Spleen (tissue), 11 donors: ENCODE measurements around the gene RBM7. TPM values are rescaled to one million over a fixed set of nuclear protein-coding genes. Genes with fewer than 3 reads are reported as not detected.

Source experiments
- DNase-seq: peaks from one replicate; pipeline ENCODE4 v3.0.0-alpha.2; 2020
- H3K27ac ChIP-seq, 8 donors: fragments of 200-600 bp; sonication (generic) in 7 of 8; 1 replicate in 4 of 8; 2 replicates in 4 of 8; pipeline versions ENCODE4 v1.5.0 to v1.8.0; 2016 to 2021; ENCODE audit warnings: inconsistent platforms in 4 of 8, mild to moderate bottlenecking in 4 of 8, moderate library complexity in 1 of 8
- H3K27me3 ChIP-seq, 7 donors: fragments of 200-600 bp; sonication (generic) in 6 of 7; replicated peaks in 1 of 7; 1 replicate in 4 of 7; 2 replicates in 3 of 7; pipeline versions ENCODE4 v1.5.0 to v1.8.0; 2016 to 2021; ENCODE audit warnings: inconsistent platforms in 3 of 7, mild to moderate bottlenecking in 1 of 7
- H3K36me3 ChIP-seq, 6 donors: fragments of 200-600 bp; sonication (generic) in 5 of 6; 1 replicate in 4 of 6; 2 replicates in 2 of 6; pipeline versions ENCODE4 v1.5.0 to v1.8.0; 2016 to 2021; ENCODE audit warnings: inconsistent platforms in 2 of 6
- H3K4me1 ChIP-seq, 6 donors: fragments of 200-600 bp; sonication (generic) in 5 of 6; 1 replicate in 3 of 6; 2 replicates in 3 of 6; pipeline versions ENCODE4 v1.5.0 to v1.8.0; 2016 to 2021; ENCODE audit warnings: inconsistent platforms in 3 of 6
- H3K4me3 ChIP-seq, 8 donors: fragments of 200-600 bp; sonication (generic) in 7 of 8; 1 replicate in 4 of 8; 2 replicates in 4 of 8; pipeline versions ENCODE4 v1.5.0 to v1.8.0; 2016 to 2021; ENCODE audit warnings: inconsistent platforms in 4 of 8, mild to moderate bottlenecking in 4 of 8, moderate library complexity in 2 of 8
- H3K9me3 ChIP-seq, 8 donors: fragments of 200-600 bp; sonication (generic) in 7 of 8; 1 replicate in 4 of 8; 2 replicates in 4 of 8; pipeline versions ENCODE4 v1.5.0 to v1.8.0; 2016 to 2021; ENCODE audit warnings: inconsistent platforms in 4 of 8
- POLR2A ChIP-seq, 3 donors: fragments of 450-650 bp; IDR thresholded peaks; one replicate each; pipeline ENCODE4 v1.5.1; 2017; ENCODE audit warnings: antibody characterized with exemption in 3 of 3, mild to moderate bottlenecking in 1 of 3
- POLR2AphosphoS5 ChIP-seq, 3 donors: sonication (generic); formaldehyde crosslinking; IDR thresholded peaks; one replicate each; pipeline ENCODE4 v1.5.1; 2017; ENCODE audit warnings: antibody characterized with exemption in 3 of 3
- WGBS, 5 donors: extraction: QIAGEN DNeasy Blood & Tissue Kit in 3 of 5; methylation state at CpG; one replicate each; pipeline versions ENCODE4 v1.1.5 to v1.1.7; 2013 to 2018; 5-methylcytosine and 5-hydroxymethylcytosine counted together
- intact Hi-C: fragments of 100-400 bp; cut with DNase I; formaldehyde crosslinking; loops from one replicate; pipeline ENCODE4 v1.15.0; 2023; ENCODE audit warnings: low total_unique reads
- polyA plus RNA-seq, 3 donors: library from polyadenylated mRNA; stranded (reverse); fragments of 200-250 nt; gene quantifications; one replicate each; pipeline ENCODE4 v1.2.1, GENCODE V29; 2013
- total RNA-seq, 7 donors: library from RNA; depleted of rRNA in 3 of 7; stranded (reverse); fragments of >200 nt in 3 of 7; fragmentation: NEBNext Ultra II Directional in 4 of 7; extraction: Animal tissue kit (Norgen Biotek cat#: 25700) in 4 of 7; gene quantifications; one replicate each; pipeline versions ENCODE4 v1.1.0 to v1.2.1, GENCODE V29; 2016 to 2021
- TF ChIP-seq, protein P1 (sequence below), 11 experiments: fragments of 200-600 bp in 7 of 11; fragments of 450-650 bp in 4 of 11; sonication (generic) in 4 of 11; IDR thresholded peaks in 8 of 11; conservative IDR thresholded peaks in 3 of 11; 1 replicate in 7 of 11; 2 replicates in 4 of 11; pipeline versions ENCODE4 v1.4.0 to v1.8.0; 2016 to 2021; ENCODE audit warnings: antibody characterized with exemption in 11 of 11, inconsistent platforms in 4 of 11, mild to moderate bottlenecking in 1 of 11
- donor health status: healthy with polysubstance abuse.
- donor health status: DM: no; HTN: no; CAD: no; lungs with moderate emphysema.
- donor health status: DM: no; HTN: no; CAD: no.
- donor health status: Bipolar disorder and iron deficiency.
- donor health status: healthy.
- donor health status: DM: no; HTN: no; CAD: no.
- donor health status: DM: yes; HTN: yes; CAD: no.

Gene RBM7
- total and polyA plus RNA-seq, 10 donors: 8.0 to 35.3 (median 23.8) TPM

GRCh38 chr11:114386131-114386530, 14.3 kb upstream of the RBM7 start:
- peaks cover 0 to 7% (median 0%) of the 10 kb centered on the region in 8 donors for H3K9me3 ChIP-seq
- H3K4me3 ChIP-seq: no peak overlapping the region
- TF ChIP-seq, protein P1, sequence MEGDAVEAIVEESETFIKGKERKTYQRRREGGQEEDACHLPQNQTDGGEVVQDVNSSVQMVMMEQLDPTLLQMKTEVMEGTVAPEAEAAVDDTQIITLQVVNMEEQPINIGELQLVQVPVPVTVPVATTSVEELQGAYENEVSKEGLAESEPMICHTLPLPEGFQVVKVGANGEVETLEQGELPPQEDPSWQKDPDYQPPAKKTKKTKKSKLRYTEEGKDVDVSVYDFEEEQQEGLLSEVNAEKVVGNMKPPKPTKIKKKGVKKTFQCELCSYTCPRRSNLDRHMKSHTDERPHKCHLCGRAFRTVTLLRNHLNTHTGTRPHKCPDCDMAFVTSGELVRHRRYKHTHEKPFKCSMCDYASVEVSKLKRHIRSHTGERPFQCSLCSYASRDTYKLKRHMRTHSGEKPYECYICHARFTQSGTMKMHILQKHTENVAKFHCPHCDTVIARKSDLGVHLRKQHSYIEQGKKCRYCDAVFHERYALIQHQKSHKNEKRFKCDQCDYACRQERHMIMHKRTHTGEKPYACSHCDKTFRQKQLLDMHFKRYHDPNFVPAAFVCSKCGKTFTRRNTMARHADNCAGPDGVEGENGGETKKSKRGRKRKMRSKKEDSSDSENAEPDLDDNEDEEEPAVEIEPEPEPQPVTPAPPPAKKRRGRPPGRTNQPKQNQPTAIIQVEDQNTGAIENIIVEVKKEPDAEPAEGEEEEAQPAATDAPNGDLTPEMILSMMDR (IDR thresholded peaks at IDR 0.05 in 8 of 11, conservative IDR thresholded peaks at IDR 0.05 in 3 of 11): no peak
- TF ChIP-seq POLR2AphosphoS5 (IDR thresholded peaks at IDR 0.05) (no peak), POLR2A (IDR thresholded peaks at IDR 0.05) (no peak)
- intact Hi-C loops: no loop called here
- DNase-seq: no peak
- no peaks in the 10 kb centered on the region for H3K36me3 ChIP-seq
- 86 to 89% (median 87%) methylated on average over 2 of the region's 2 CpGs for WGBS, 5 donors
- no peak overlapping the region for H3K27ac ChIP-seq
- peaks cover 0 to 4% (median 0%) of the 10 kb centered on the region in 7 donors for H3K27me3 ChIP-seq
- no peaks in the 10 kb centered on the region for H3K4me1 ChIP-seq

GRCh38 chr11:114386545-114386944, 13.9 kb upstream of the RBM7 start:
- Histone ChIP-seq H3K9me3 (peaks cover 0 to 7% (median 0%) of the 10 kb centered on the region in 8 donors), H3K27ac (no peak overlapping the region), H3K36me3 (no peaks in the 10 kb centered on the region), H3K27me3 (peaks cover 0 to 7% (median 0%) of the 10 kb centered on the region in 7 donors), H3K4me3 (no peak overlapping the region), H3K4me1 (no peaks in the 10 kb centered on the region)
- WGBS, 5 donors: 83 to 95% (median 87%) methylated on average over 1 of the region's 1 CpG
- DNase-seq: no peak
- intact Hi-C loops: no loop called here
- TF ChIP-seq POLR2AphosphoS5 (IDR thresholded peaks at IDR 0.05): no peak

DNA sequence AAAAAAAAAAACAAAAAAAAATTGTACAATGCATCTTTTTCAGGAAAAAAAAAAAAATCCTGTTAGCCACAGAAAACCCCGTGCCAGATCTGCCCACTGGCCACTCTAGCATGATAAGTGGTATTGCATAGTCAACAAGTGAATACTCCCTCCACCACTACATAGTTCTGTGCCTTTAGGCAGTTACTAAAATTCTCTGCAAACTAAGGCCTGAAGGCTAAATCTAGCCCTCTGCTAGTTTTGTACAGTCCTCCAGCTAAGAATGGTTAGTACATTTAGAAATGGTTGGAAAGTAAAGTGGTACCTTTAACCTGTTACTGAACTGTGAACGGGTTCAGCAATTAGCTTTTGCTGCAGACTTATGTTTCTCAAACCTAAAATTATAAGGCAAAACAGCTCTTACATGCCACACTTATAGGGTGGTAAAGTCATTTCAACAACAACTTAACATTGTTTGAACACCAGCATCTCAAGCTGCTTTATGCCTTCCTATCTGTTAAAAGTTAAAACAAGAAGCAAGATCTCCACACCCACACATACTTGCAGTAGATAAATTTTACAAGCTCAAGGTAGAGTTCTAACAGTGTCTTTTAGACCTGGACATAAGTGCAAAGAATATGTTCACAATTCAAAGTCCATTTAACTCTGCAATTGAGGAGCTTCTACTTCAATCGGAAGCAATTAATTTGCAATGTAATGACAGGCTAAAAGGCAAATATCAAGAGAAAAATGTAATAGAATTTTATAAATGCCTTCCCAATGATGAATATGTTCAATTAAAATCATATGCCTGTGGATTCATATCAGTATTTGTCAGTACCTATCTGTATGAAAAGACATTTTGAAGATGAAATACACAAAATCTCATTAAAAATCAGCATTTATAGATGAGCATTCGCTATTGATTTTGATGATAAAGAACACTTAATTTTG, 7.5 kb upstream of the RBM7 start:
- Histone ChIP-seq H3K27me3 (peaks cover 0 to 7% (median 0%) of the 10 kb centered on the region in 7 donors), H3K4me3 (no peak overlapping the region), H3K27ac (no peak overlapping the region), H3K36me3 (no peaks in the 10 kb centered on the region), H3K4me1 (peaks cover 0 to 13% (median 8%) of the 10 kb centered on the region in 6 donors), H3K9me3 (no peaks in the 10 kb centered on the region)
- intact Hi-C loops: no loop called here
- DNase-seq: no peak
- no peak for TF ChIP-seq POLR2AphosphoS5 (IDR thresholded peaks at IDR 0.05)
- no peak for TF ChIP-seq POLR2A (IDR thresholded peaks at IDR 0.05)
- TF ChIP-seq, protein P1 (IDR thresholded peaks at IDR 0.05 in 8 of 11, conservative IDR thresholded peaks at IDR 0.05 in 3 of 11): no peak
- WGBS, 5 donors: 86 to 92% (median 89%) methylated on average over 4 of the region's 4 CpGs

GRCh38 chr11:114395736-114396135, 4.7 kb upstream of the RBM7 start:
- H3K27ac ChIP-seq: no peak overlapping the region
- peaks cover 0 to 31% (median 26%) of the 10 kb centered on the region in 6 donors for H3K4me1 ChIP-seq
- intact Hi-C loops: no loop called here
- TF ChIP-seq POLR2AphosphoS5 (IDR thresholded peaks at IDR 0.05): no peak
- TF ChIP-seq, protein P1 (IDR thresholded peaks at IDR 0.05 in 8 of 11, conservative IDR thresholded peaks at IDR 0.05 in 3 of 11): no peak
- no peak for TF ChIP-seq POLR2A (IDR thresholded peaks at IDR 0.05)
- WGBS, 5 donors: 73 to 86% (median 80%) methylated on average over 3 of the region's 3 CpGs
- peaks cover 0 to 6% (median 0%) of the 10 kb centered on the region in 7 donors for H3K27me3 ChIP-seq
- H3K36me3 ChIP-seq: no peaks in the 10 kb centered on the region
- H3K4me3 ChIP-seq: no peak overlapping the region
- DNase-seq: no peak
- H3K9me3 ChIP-seq: no peaks in the 10 kb centered on the region
